Loucy (cell line): ENCODE measurements around the gene SLC9A5.

Experiments used
- H2AFZ ChIP-seq: fragments of 200-600 bp; sonication (generic); 2 replicates; pipeline ENCODE4 v1.6.0; 2016; ENCODE audit warnings: antibody characterized with exemption, mild to moderate bottlenecking, low read length, moderate library complexity
- H3F3A ChIP-seq: fragments of 200-600 bp; 2 replicates; pipeline ENCODE4 v1.6.0; 2016; ENCODE audit warnings: antibody characterized with exemption, low read depth, mild to moderate bottlenecking
- H3K27me3 ChIP-seq: fragments of 200-600 bp; sonication (generic); 2 replicates; pipeline ENCODE4 v1.6.1; 2014; ENCODE audit warnings: low read length, mild to moderate bottlenecking; ENCODE audit not compliant: insufficient read depth, poor library complexity, severe bottlenecking
- H3K36me3 ChIP-seq: fragments of 200-600 bp; sonication (generic); 2 replicates; pipeline ENCODE4 v1.6.1; 2016; ENCODE audit warnings: low read length; ENCODE audit not compliant: insufficient read depth
- H3K4me1 ChIP-seq: fragments of 200-600 bp; sonication (generic); 2 replicates; pipeline ENCODE4 v1.5.1; 2014; ENCODE audit warnings: low read length, mild to moderate bottlenecking; ENCODE audit not compliant: insufficient read depth, poor library complexity, severe bottlenecking
- H3K4me2 ChIP-seq: fragments of 200-600 bp; sonication (generic); 2 replicates; pipeline ENCODE4 v1.6.0; 2014; ENCODE audit warnings: antibody characterized with exemption, low read length, low read depth, mild to moderate bottlenecking; ENCODE audit not compliant: poor library complexity, severe bottlenecking
- H3K4me3 ChIP-seq: fragments of 200-600 bp; sonication (generic); 2 replicates; pipeline ENCODE4 v1.5.1; 2014; ENCODE audit warnings: low read length, mild to moderate bottlenecking, mixed read lengths; ENCODE audit not compliant: poor library complexity, severe bottlenecking
- H3K79me2 ChIP-seq: fragments of 200-600 bp; sonication (generic); 2 replicates; pipeline ENCODE4 v1.6.1; 2014; ENCODE audit warnings: low read length; ENCODE audit not compliant: insufficient read depth
- H3K9ac ChIP-seq: fragments of 200-600 bp; sonication (generic); 2 replicates; pipeline ENCODE4 v1.6.0; 2014; ENCODE audit warnings: mild to moderate bottlenecking, low read depth, low read length, moderate library complexity; ENCODE audit not compliant: poor library complexity, severe bottlenecking
- H3K9me2 ChIP-seq: fragments of 200-600 bp; sonication (generic); replicated peaks from 2 replicates; pipeline ENCODE4 v1.6.1; 2016; ENCODE audit warnings: low read depth, low read length, mixed read lengths
- H3K9me3 ChIP-seq: fragments of 200-600 bp; sonication (generic); 2 replicates; pipeline ENCODE4 v1.6.1; 2014; ENCODE audit warnings: mild to moderate bottlenecking, antibody characterized with exemption, low read length, low read depth; ENCODE audit not compliant: insufficient read depth
- H4K20me1 ChIP-seq: fragments of 200-600 bp; sonication (generic); 2 replicates; pipeline ENCODE4 v1.6.0; 2014; ENCODE audit warnings: antibody characterized with exemption, low read length, mild to moderate bottlenecking; ENCODE audit not compliant: insufficient read depth, poor library complexity, severe bottlenecking
- CTCF ChIP-seq: fragments of 200-600 bp; sonication (generic); conservative IDR thresholded peaks from 2 replicates; pipeline ENCODE4 v1.5.1; 2014; ENCODE audit warnings: mild to moderate bottlenecking, antibody characterized with exemption, low read length
- EZH2phosphoT487 ChIP-seq: fragments of 200-600 bp; IDR thresholded peaks from 2 replicates; pipeline ENCODE4 v1.6.1; 2018; ENCODE audit warnings: antibody characterized with exemption, mild to moderate bottlenecking, moderate library complexity, borderline replicate concordance

Gene SLC9A5

GRCh38 chr16:67238806-67239470, 9.8 kb upstream of the SLC9A5 start:
- H3K9ac ChIP-seq, result no peak overlapping the region
- H4K20me1 ChIP-seq, result peaks cover 7% of the 10 kb centered on the region
- peaks cover 31% of the 10 kb centered on the region; the same call in 1 of the 2 replicates for H3K79me2 ChIP-seq
- H3K4me1 ChIP-seq, result peaks cover 29% of the 10 kb centered on the region
- no peaks in the 10 kb centered on the region for H3F3A ChIP-seq
- H2AFZ ChIP-seq, result no peak overlapping the region
- TF ChIP-seq CTCF (no peak), EZH2phosphoT487 (no peak)
- no peaks in the 10 kb centered on the region for H3K9me3 ChIP-seq
- H3K9me2 ChIP-seq, result no peaks in the 10 kb centered on the region
- no peak overlapping the region for H3K4me2 ChIP-seq
- H3K4me3 ChIP-seq, result no peak overlapping the region
- H3K27me3 ChIP-seq, result no peaks in the 10 kb centered on the region
- H3K36me3 ChIP-seq, result peaks cover 33% of the 10 kb centered on the region; the same call in 1 of the 2 replicates

- H3K4me3 ChIP-seq, result no peak overlapping the region
- no peak for TF ChIP-seq EZH2phosphoT487
- TF ChIP-seq CTCF, result no peak
- H3K4me1 ChIP-seq, result peaks cover 43% of the 10 kb centered on the region
- no peak overlapping the region for H2AFZ ChIP-seq
- no peaks in the 10 kb centered on the region for H3K9me2 ChIP-seq
- no peaks in the 10 kb centered on the region for H3K27me3 ChIP-seq
- H3K4me2 ChIP-seq, result no peak overlapping the region
- H4K20me1 ChIP-seq, result peaks cover 14% of the 10 kb centered on the region
- H3K79me2 ChIP-seq, result peaks cover 36% of the 10 kb centered on the region; the same call in 1 of the 2 replicates
- H3K36me3 ChIP-seq, result peaks cover 26% of the 10 kb centered on the region; the same call in 1 of the 2 replicates
- H3K9ac ChIP-seq, result no peak overlapping the region
- no peaks in the 10 kb centered on the region for H3K9me3 ChIP-seq
- peaks cover 8% of the 10 kb centered on the region for H3F3A ChIP-seq
Measured at GRCh38 chr16:67240506-67240905, 8.3 kb upstream of the SLC9A5 start.

GRCh38 chr16:67241008-67241900, 7.5 kb upstream of the SLC9A5 start:
- no peaks in the 10 kb centered on the region for H3K27me3 ChIP-seq
- peak overlapping the region; percentile 22 for H3K4me2 ChIP-seq
- peak overlapping the region; percentile 46 for H3K9ac ChIP-seq
- peaks cover 43% of the 10 kb centered on the region; the same call in 1 of the 2 replicates for H3K79me2 ChIP-seq
- H4K20me1 ChIP-seq, result peaks cover 19% of the 10 kb centered on the region
- no peak overlapping the region for H3K4me3 ChIP-seq
- H3K9me3 ChIP-seq, result no peaks in the 10 kb centered on the region
- H3K36me3 ChIP-seq, result peaks cover 18% of the 10 kb centered on the region; the same call in 1 of the 2 replicates
- H2AFZ ChIP-seq, result no peak overlapping the region
- no peak for TF ChIP-seq CTCF
- TF ChIP-seq EZH2phosphoT487, result no peak
- H3K9me2 ChIP-seq, result no peaks in the 10 kb centered on the region
- peaks cover 50% of the 10 kb centered on the region for H3K4me1 ChIP-seq
- peaks cover 8% of the 10 kb centered on the region for H3F3A ChIP-seq
